MCF 10A (cell line): ENCODE measurements around the gene IL22RA1. TPM values are rescaled to one million over a fixed set of nuclear protein-coding genes. Genes with fewer than 3 reads are reported as not detected.

Experiments used
- BruUV-seq: library from RNA; stranded (reverse); fragments of 400-500 nt; replicated peaks from 2 replicates; lab custom pipeline; 2021; lab: Mats Ljungman, UMichigan
- CTCF ChIA-PET: fragments of 300-600 bp; sonication (Branson Sonifier 250); formaldehyde crosslinking; extraction: SDS; loops from one replicate; lab custom pipeline; 2021; ENCODE audit warnings: antibody characterized with exemption, inconsistent platforms; lab: Yijun Ruan, JAX
- POLR2A ChIA-PET: fragments of 300-600, 350-650 bp; sonication (Branson Sonifier 250); formaldehyde crosslinking; extraction: SDS; loops from one replicate; lab custom pipeline; 2020; ENCODE audit warnings: antibody characterized with exemption, inconsistent platforms; lab: Yijun Ruan, JAX
- DNase-seq: peaks from one replicate; pipeline ENCODE4 v3.0.0-alpha.2; 2018; ENCODE audit not compliant: unreplicated experiment
- H3K27ac Mint-ChIP-seq: one replicate; pipeline ENCODE4 v1.8.0; 2022; ENCODE audit warnings: mild to moderate bottlenecking, low read depth, mixed read lengths; ENCODE audit not compliant: unreplicated experiment
- H3K27me3 Mint-ChIP-seq: one replicate; pipeline ENCODE4 v1.8.0; 2022; ENCODE audit warnings: mixed read lengths; ENCODE audit not compliant: insufficient read depth, unreplicated experiment
- H3K36me3 Mint-ChIP-seq: one replicate; pipeline ENCODE4 v1.8.0; 2022; ENCODE audit warnings: mild to moderate bottlenecking, moderate library complexity, mixed read lengths; ENCODE audit not compliant: insufficient read depth, unreplicated experiment
- H3K4me1 Mint-ChIP-seq: one replicate; pipeline ENCODE4 v1.8.0; 2022; ENCODE audit warnings: mixed read lengths; ENCODE audit not compliant: insufficient read depth, unreplicated experiment
- H3K4me3 Mint-ChIP-seq: one replicate; pipeline ENCODE4 v1.8.0; 2022; ENCODE audit warnings: mild to moderate bottlenecking, moderate library complexity, mixed read lengths; ENCODE audit not compliant: unreplicated experiment
- H3K9me3 Mint-ChIP-seq: one replicate; pipeline ENCODE4 v1.8.0; 2022; ENCODE audit warnings: mixed read lengths; ENCODE audit not compliant: unreplicated experiment
- CTCF ChIP-seq: fragments of 200-600 bp; IDR thresholded peaks from one replicate; pipeline ENCODE4 v1.8.0; 2022; ENCODE audit warnings: antibody characterized with exemption, mild to moderate bottlenecking; ENCODE audit not compliant: unreplicated experiment
- intact Hi-C: fragments of 100-400 bp; cut with micrococcal nuclease; formaldehyde crosslinking; loops from 2 replicates; pipeline ENCODE4 v1.14.1; 2022
- total RNA-seq: library from RNA; stranded (reverse); gene quantifications from 2 replicates; pipeline ENCODE4 v1.2.3, GENCODE V29; 2022

The IL22RA1 gene
- total RNA-seq, 1 experiment from 2014 or later: not detected

DNA sequence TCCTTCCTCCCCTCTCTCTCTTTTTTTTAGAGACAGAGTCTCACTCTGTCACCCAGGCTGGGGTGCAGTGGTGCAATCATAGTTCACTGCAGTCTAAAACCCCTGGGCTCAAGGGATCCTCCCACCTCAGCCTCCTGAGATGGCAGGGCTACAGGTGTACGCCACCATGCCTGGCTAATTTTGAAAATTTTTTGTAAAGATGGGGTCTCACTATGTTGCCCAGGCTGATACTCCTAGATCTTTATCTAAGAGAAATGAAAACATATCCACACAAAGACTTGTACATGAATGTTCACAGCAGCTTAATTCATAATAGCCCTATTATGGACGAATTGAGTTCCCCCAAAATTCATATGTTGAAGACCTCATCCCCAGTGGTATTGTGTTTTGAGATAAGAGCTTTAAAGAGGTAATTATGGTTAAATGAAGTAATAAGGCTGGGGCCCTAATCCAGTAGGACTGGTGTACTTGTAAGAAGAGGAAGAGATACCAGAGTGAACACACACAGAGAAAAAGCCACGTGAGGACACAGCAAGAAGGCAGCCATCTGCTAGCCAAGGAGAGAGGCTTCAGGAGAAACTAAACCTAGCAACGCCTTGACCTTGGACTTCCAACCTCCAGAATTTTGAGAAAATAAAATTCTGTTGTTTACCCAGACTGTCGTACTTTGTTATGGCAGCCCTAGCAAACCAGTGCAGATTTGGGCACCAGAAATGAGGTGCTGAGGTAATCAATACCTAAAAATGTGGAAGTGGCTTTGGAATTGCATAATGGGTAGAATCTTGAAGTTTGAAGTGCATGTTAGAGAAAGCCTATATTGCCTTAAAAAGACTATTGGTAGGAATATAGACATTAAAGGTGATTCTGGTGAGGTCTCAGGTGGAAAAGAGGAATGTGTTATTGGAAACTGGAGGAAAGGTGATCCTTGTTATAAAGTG lies 31.0 kb upstream of the IL22RA1 start:
- H3K9me3 Mint-ChIP-seq: no peaks in the 10 kb centered on the region
- H3K4me3 Mint-ChIP-seq: no peak overlapping the region
- ChIA-PET POLR2A (no interaction called here), CTCF (interaction anchor here (0.7 kb wide), 1 partner anchor 25 kb away, joined by 10 read pairs; no protein-coding TSS in a partner anchor)
- intact Hi-C loops: no loop called here
- H3K36me3 Mint-ChIP-seq: no peaks in the 10 kb centered on the region
- no peaks in the 10 kb centered on the region for H3K27me3 Mint-ChIP-seq
- no peak for DNase-seq
- H3K4me1 Mint-ChIP-seq: no peaks in the 10 kb centered on the region
- no peak for TF ChIP-seq CTCF
- BruUV-seq: no TSS peak
- no peak overlapping the region for H3K27ac Mint-ChIP-seq

GRCh38 chr1:24172598-24172997 lies 29.7 kb upstream of the IL22RA1 start:
- Mint-ChIP-seq H3K4me1 (no peaks in the 10 kb centered on the region), H3K27ac (no peak overlapping the region), H3K36me3 (no peaks in the 10 kb centered on the region), H3K27me3 (no peaks in the 10 kb centered on the region), H3K9me3 (no peaks in the 10 kb centered on the region), H3K4me3 (no peak overlapping the region)
- ChIA-PET CTCF (interaction anchor here (0.7 to 1.7 kb wide), 2 partner anchors 27 to 220 kb away, joined by 3 to 9 read pairs; no protein-coding TSS in a partner anchor), POLR2A (no interaction called here)
- no peak for TF ChIP-seq CTCF
- DNase-seq: no peak
- BruUV-seq: no TSS peak
- intact Hi-C loops: no loop called here

DNA sequence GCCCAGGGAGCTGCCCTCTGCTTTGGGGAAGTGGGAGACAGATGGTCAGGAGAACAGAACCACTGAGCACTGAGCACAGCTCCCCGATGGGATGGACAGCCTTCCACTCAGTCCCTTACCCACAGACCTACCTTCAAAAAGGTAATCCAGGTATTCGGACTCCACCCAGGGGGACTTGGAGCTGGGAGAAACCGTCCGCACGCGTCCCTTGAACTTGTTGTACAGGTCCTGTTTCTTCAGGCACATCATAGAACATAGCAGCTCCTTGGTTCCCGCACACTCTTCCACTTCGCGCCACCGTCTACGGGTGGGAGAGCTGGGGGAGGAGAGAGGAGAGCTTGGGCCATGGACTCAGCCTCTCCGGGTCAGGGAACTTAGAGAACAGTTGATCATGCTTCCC lies 26.3 kb upstream of the IL22RA1 start:
- peaks cover 12% of the 10 kb centered on the region for H3K27me3 Mint-ChIP-seq

More for the DNA sequence above, 26.3 kb upstream of the IL22RA1 start:
- H3K4me1 Mint-ChIP-seq: no peaks in the 10 kb centered on the region
- H3K36me3 Mint-ChIP-seq: no peaks in the 10 kb centered on the region
- ChIA-PET CTCF (interaction anchor here (0.8 to 1.5 kb wide), 4 partner anchors 16 to 99 kb away, joined by 3 to 5 read pairs (median 4); no protein-coding TSS in a partner anchor), POLR2A (interaction anchor here (0.6 to 1.1 kb wide), 2 partner anchors 48 to 229 kb away, joined by 3 read pairs; no protein-coding TSS in a partner anchor)
- H3K9me3 Mint-ChIP-seq: no peaks in the 10 kb centered on the region
- no peak for TF ChIP-seq CTCF
- intact Hi-C loops: no loop called here
- H3K27ac Mint-ChIP-seq: no peak overlapping the region
- BruUV-seq: no TSS peak
- no peak overlapping the region for H3K4me3 Mint-ChIP-seq
- no peak for DNase-seq
